Hindlimb muscle (tissue), 1 donor: ENCODE measurements around the gene SPEF2. TPM values are rescaled to one million over a fixed set of nuclear protein-coding genes. Genes with fewer than 3 reads are reported as not detected.

Experiments
- DNase-seq: peaks from one replicate; pipeline ENCODE4 v3.0.0-alpha.2; 2013
- polyA plus RNA-seq: library from polyadenylated mRNA; unstranded; fragments of 120-200 nt; gene quantifications from one replicate; pipeline ENCODE4 v1.2.1, GENCODE V29; 2013; ENCODE audit not compliant: insufficient read length

The SPEF2 gene
- polyA plus RNA-seq, 1 donor = 6.6 TPM

- no peak for DNase-seq
These were observed 165.9 kb downstream of the SPEF2 start for GRCh38 chr5:35783551-35783950.

- no peak for DNase-seq
These were observed 168.0 kb downstream of the SPEF2 start for GRCh38 chr5:35785601-35786085.

- DNase-seq = no peak
These were observed 171.1 kb downstream of the SPEF2 start for GRCh38 chr5:35788724-35789123.

GRCh38 chr5:35789732-35790456, 172.2 kb downstream of the SPEF2 start:
- no peak for DNase-seq

GRCh38 chr5:35790457-35790822, 172.8 kb downstream of the SPEF2 start:
- DNase-seq = no peak

GRCh38 chr5:35794328-35794619, 176.6 kb downstream of the SPEF2 start:
- no peak for DNase-seq

GRCh38 chr5:35794684-35795375, 177.2 kb downstream of the SPEF2 start:
- DNase-seq = no peak

- DNase-seq = no peak
These were observed 181.5 kb downstream of the SPEF2 start for GRCh38 chr5:35799181-35799580.

GRCh38 chr5:35799753-35800152, 182.1 kb downstream of the SPEF2 start:
- DNase-seq = no peak

GRCh38 chr5:35803191-35803651, 185.6 kb downstream of the SPEF2 start:
- peak; percentile 81 for DNase-seq

- DNase-seq = no peak
These were observed 186.6 kb downstream of the SPEF2 start for GRCh38 chr5:35804201-35804653.

GRCh38 chr5:35804841-35805240, 187.2 kb downstream of the SPEF2 start:
- DNase-seq = peak; percentile 11

- no peak for DNase-seq
These were observed 192.9 kb downstream of the SPEF2 start for GRCh38 chr5:35810601-35811000.

- no peak for DNase-seq
These were observed 193.6 kb downstream of the SPEF2 start for GRCh38 chr5:35811108-35811741.

- DNase-seq = no peak
These were observed 195.9 kb downstream of the SPEF2 start for GRCh38 chr5:35813521-35813920.

GRCh38 chr5:35815089-35815936, 197.7 kb downstream of the SPEF2 start:
- DNase-seq = no peak

GRCh38 chr5:35816881-35817521, 199.3 kb downstream of the SPEF2 start:
- DNase-seq = no peak

- DNase-seq = no peak
These were observed 201.4 kb downstream of the SPEF2 start for GRCh38 chr5:35819026-35819425.

GRCh38 chr5:35819668-35820067, 202.0 kb downstream of the SPEF2 start:
- no peak for DNase-seq

- no peak for DNase-seq
These were observed 203.1 kb downstream of the SPEF2 start for GRCh38 chr5:35820735-35821134.

GRCh38 chr5:35821513-35821912, 203.8 kb downstream of the SPEF2 start:
- no peak for DNase-seq

GRCh38 chr5:35822511-35822910, 204.8 kb downstream of the SPEF2 start:
- DNase-seq = no peak
